GM12872 (cell line): ENCODE data around the gene CHST8.

Source experiments
- CTCF ChIP-seq: IDR thresholded peaks from 3 replicates; pipeline ENCODE4 v1.5.1; 2011; ENCODE audit warnings: low read depth, mild to moderate bottlenecking, low read length, moderate library complexity; ENCODE audit not compliant: insufficient read depth

CHST8 gene

DNA sequence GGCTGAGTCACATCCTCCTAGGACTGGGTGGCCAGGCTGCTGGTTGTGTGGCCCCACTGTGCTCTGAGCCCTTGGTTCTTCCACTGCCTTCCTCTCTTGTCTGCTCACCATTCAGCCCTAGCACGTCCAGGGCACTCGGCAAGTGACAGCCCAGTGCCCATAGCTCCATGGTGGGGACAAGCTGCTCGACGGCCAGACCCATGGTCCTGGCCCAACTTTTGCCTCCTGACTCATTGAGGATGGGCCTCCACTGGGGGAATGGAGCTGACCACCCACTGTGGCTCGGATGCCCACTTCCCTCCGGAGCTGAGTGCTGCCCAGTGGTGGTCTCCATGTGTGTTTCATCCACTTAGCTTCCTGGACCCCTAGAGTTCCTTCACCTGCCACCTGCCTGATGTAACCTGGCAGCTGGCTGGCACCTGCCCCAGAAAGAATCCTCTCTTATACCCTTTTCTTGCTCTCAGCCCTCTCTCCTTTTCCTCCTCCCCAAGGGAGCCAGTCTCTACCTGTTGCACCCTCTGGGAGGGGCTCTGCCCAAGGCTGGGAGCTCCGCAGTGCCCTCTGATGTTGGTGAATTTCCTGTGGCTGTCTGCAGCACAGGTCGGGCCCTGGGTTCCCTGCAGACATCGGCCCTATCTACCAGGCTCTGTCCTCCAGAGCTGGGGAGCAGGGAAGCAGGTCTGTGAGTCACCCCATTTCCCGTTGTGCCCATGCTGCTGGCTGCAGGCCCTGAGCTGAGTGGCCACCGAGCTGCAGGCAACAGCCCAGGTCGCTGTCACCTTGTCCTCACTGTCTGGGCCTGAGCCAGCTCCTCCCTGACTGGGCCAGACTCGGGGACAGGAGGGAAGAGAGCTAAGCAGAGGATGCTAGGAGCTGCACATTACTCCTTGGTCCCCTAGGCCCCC is 7.4 kb downstream of the CHST8 start:
- TF ChIP-seq CTCF: no peak

GRCh38 chr19:33629826-33630375 is 8.1 kb downstream of the CHST8 start:
- TF ChIP-seq CTCF: no peak

DNA sequence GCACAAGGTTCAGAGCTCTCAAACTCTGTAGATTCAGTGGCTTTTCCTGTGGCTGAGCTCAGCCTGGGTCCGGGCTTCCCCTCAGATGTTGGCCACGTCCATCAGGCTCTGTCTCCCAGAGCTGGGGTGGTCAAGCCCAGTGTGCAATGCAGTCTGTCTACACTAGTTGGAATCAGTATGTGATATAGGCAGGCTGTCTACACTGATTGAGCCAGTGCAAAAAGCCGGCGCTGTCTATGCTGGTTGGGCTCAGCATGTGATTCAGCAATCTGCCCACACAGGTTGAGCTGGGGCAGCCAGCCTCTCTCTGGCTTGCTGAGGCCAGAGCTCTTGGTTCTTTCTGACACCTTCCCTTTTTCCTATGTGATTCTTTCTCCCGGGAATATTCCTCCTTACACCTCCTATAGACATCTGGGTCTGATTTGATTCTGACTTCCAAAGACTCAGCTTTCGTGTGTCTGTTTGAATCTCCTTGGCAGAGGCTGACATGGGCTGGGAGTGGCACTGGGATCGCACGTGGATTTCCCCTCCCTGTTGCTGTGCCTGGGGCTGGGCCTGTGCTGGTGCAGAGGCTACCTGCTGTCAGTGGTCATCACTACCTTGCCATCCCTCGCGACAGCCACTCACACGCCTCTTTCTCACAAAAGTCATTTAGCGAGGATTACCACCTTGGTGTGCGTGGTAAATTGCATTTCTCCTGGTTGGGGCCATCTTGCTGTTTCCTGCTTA is 9.3 kb downstream of the CHST8 start:
- no peak for TF ChIP-seq CTCF

DNA sequence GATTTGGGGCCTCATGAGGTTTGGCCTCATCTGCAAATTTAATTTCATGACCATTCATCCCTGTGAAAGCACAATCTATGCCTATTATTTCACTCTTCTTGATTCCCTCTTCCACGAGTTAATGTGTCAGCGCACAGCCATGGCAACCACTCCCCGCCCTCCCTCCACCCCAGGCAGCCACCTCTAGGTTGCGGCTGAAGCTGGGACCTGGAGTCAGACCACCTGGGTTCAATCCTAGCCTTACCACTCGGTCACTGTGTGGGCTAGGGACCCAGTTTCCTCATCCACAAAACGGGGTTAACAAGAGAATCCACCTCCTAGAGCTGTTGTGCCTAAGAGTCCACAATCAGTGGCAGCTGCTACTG is 9.8 kb downstream of the CHST8 start:
- no peak for TF ChIP-seq CTCF

- no peak for TF ChIP-seq CTCF
These were observed 12.8 kb downstream of the CHST8 start for GRCh38 chr19:33634361-33635091.

GRCh38 chr19:33638167-33639034 is 16.6 kb downstream of the CHST8 start:
- TF ChIP-seq CTCF: no peak
